GM19395 (cell line): ENCODE results near the gene APOC3.
A peak's percentile ranks its signal among the peaks of the same experiment; 100 is the strongest.

Source experiments
- ATAC-seq: cut with Tn5 transposase; IDR thresholded peaks from one replicate; pipeline ENCODE4 v1.9.1; 2021; ENCODE audit warnings: mild to moderate bottlenecking, moderate library complexity; ENCODE audit not compliant: unreplicated experiment

APOC3 gene

GRCh38 chr11:116843661-116844060 is 14.0 kb downstream of the APOC3 start:
- no peak for ATAC-seq

GRCh38 chr11:116844722-116845121 is 15.0 kb downstream of the APOC3 start:
- no peak for ATAC-seq

DNA sequence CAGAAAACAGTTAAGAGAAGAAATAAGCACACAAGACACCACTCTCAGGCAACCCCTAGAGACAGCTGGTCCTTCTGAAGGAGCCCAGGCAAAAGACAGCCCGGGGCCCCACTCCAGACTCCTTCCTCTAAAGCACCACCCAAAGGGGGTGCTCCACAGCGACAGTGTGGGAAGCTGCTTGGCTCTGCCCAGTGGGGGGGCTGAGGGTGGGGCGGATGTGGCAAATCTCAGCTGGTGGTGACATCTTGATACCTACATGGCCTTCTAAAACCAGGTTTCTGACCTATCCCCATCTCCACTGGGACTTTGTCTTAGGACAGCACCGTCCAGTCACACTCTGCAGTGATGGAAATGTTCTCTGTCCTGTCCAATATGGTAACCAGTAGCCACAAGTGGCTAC is 17.9 kb downstream of the APOC3 start:
- ATAC-seq = no peak

DNA sequence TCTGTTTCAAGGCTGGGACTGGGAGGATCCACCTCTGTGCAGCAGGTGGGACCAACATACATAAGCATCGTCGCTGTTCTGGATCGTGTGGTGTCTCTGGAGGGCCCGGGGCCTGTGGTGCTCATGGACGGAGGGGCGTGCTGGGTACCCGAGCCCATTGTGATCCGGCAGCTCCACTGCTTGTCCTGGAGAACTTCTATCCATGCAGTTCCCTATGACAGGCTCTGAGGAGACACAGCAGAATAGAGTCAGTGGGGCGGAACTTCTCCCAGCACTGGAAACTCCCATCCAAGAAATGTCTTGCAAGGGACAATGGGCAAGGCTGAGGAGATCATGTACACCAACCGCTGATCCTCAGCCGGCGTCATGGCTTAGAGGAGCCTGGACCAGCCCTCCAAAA is 19.4 kb downstream of the APOC3 start:
- ATAC-seq = no peak

DNA sequence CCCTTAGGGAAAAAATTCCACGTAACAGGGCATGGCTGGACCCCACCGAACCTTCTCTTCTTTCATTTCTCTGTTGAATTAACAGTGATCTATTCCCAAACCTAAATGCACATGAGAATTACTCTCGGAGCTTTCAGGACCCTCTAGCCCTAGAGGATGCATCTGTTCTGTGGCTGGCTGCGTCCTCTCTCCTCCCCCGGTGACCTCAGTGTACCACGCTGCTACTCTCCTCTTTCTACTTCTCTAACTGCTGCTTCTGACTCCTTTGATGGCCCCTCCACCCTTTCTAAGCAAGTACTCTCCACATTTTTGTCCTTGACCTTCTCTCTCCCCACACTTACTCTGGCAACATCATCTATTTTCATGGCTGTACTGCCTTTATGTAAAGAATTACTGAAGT is 19.8 kb downstream of the APOC3 start:
- no peak for ATAC-seq

- ATAC-seq = no peak
Observed at GRCh38 chr11:116851626-116852025, 21.9 kb downstream of the APOC3 start.

GRCh38 chr11:116852261-116853031 is 22.7 kb downstream of the APOC3 start:
- no peak for ATAC-seq

- peak; percentile 95 for ATAC-seq
Observed at GRCh38 chr11:116853461-116854073, 23.9 kb downstream of the APOC3 start.

DNA sequence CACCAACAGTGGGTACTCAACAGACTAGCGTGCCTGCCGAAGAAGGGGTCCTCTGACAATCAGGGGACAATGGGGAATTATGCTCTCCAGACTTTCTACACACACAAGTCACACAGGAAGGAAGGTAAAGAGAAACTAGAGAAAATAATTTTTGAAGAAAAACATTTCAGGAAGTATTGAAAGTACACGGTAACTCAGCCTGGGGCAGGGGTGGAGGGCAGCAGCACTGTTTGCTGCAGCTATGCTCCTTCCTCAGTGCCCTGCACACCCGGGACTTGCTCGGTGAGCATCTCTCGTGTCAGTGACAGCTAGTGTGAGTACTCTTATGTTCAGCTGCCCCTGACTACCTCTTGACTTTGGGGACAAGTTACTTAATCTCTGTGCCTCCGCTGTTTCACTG is 25.7 kb downstream of the APOC3 start:
- ATAC-seq = no peak

GRCh38 chr11:116856423-116856822 is 26.7 kb downstream of the APOC3 start:
- ATAC-seq = no peak

DNA sequence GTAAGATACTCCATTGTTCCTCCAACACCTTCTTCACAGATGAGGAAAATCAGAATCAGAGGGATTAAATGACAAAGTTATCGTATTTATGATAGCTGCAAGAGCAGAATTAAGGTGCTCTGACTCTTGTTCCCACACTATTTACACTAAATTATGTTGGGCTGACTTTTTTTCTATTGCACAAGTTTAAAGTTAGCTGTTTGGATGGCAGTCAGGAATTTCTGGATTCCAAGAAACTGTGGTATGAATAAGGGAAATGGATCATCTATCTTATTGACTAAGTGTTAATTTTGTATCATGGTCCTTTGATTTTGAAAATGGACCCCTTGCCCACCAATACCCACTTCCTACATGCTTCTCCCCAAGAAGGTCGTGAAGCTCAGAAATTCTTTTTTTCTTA is 27.6 kb downstream of the APOC3 start:
- ATAC-seq = no peak

- no peak for ATAC-seq
Observed at GRCh38 chr11:116857936-116858335, 28.2 kb downstream of the APOC3 start.

DNA sequence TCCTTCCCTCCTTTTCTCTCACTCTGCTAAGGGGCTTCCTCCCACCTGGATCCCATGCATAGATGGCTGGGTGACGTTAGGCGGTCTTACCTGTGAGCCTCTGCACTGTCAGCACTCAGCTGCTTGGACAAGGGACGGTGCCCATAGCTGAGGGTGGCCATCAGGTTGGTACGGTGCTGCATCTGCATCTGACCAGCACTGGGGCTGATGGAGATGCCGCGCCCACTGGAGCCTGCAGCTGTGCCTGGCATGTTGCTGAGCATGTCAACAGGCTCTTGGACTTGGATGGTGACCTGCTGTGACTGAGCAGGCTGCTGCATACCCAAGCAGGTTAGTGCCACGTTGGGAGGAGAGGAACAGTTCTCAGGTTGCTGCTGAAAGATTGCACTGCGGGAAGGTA is 29.5 kb downstream of the APOC3 start:
- no peak for ATAC-seq

DNA sequence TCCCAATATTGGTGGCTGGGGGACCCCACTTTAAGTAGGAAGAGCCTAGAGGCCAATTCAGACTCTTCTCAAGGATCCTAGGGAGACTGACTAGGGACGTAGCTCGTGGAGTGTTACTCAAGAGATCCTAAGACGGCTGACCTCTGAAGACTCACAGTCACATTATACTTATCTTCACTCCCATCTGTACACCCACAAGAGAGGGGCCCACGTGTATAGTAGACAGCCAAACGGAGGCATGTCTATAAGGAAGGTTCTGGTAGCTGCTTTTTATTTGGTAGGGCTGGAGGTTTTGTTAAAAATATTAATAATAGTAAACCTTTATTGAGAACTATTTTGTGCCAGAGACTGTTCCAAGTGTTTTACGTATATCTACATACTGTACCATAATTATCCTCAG is 30.6 kb downstream of the APOC3 start:
- ATAC-seq = no peak

- ATAC-seq = no peak
Observed at GRCh38 chr11:116861539-116861938, 31.8 kb downstream of the APOC3 start.

DNA sequence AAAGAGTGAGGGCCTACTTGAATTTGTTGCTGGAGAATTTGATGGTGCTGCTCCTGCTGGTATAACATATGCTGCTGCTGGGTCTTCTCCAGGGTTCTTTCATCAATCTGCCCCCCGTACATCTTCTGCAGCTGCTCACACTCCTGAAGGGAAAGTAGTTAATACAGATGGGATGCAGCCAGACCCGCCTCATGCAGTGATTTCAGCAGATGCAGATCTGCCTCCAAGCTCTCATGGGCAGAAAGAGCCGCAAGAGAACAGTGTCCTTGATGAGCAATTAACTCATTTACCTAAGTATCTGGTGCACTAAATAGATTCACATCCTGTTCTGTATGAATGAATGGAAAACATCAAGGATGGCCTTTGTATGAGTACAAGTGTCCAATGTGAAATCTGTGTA is 32.5 kb downstream of the APOC3 start:
- ATAC-seq = no peak

DNA sequence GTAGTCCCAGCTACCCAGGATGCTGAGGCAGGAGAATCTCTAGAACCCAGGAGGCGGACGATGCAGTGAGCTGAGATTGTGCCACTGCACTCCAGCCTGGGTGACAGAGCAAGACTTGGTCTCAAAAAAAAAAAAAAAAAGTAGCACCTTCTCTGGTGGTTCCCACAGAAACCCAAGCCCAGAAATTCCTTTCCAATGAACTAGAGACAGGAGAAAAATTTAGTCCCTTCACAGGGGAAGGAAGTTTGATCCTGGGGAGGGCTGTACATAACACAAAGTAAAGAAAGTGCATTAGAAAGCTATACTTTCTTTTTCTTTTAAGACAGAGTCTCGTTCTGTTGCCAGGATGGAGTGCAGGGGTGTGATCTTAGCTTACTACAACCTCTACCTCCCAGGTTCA is 33.2 kb downstream of the APOC3 start:
- no peak for ATAC-seq

DNA sequence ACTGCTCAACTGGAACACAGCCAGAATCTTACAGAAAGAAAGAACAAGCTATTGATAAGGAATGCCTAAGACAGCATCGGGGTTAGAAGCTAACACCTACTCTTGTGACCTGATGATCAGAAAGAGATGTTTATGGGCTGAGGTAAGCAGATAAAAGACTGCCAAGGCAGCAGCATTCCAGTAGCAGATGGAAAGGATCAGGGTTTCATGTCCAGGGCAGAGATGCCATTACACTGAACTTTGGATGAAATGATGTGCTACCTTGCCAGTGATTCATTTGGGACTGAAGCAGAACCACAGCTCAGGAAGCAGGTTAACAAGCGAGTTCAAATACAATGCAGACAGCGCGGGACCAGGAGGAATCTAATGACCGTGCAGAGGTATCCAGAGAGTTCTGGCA is 34.8 kb downstream of the APOC3 start:
- no peak for ATAC-seq

DNA sequence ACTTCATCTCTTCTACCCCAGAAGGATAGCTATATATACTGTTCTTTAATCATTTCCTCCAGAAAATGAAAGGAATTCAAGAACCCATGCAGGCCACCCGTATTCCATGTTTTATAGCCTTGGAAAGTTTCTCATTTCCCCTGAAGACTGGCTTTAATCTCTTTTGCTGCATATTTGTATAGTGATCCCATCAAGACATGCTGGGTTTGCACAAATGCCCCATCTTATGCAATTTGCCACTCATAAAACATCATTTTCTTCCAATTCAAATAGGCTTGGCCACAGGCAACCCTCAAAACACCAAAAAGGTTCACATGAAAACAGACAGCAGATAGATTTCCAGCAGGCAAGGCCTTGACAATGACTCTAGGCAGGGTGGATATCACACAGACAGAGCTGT is 36.0 kb downstream of the APOC3 start:
- ATAC-seq = no peak

DNA sequence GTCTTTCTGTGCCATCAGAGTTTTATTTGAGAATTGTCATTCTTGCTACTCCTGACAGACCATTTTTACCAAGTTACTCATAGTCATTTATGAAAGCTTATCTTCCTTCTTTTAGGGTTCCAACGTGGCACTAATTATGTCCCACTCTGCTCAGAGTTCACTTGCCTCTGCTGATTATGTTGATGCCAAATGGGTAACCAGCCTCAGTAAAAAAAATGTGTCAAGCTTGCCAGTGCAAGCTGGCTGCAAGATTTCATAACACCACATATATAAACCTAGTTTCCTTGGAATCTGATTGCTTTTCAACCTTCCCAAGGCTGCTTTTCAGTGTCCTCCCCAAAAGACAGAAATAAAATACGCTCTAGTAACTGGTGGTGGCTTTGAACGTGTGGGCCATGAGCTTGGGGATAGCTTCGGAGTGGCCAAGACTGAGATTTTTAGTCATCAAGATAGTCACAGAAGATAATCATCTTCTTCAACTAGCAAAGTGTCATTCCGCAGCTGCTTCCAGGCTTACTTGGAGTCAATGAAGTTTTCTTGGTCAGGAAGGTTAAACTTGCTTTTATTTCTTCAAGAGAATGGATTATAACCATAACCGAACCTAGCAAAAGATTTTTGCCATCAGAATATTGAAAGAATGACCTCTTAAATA is 37.2 kb downstream of the APOC3 start:
- no peak for ATAC-seq

DNA sequence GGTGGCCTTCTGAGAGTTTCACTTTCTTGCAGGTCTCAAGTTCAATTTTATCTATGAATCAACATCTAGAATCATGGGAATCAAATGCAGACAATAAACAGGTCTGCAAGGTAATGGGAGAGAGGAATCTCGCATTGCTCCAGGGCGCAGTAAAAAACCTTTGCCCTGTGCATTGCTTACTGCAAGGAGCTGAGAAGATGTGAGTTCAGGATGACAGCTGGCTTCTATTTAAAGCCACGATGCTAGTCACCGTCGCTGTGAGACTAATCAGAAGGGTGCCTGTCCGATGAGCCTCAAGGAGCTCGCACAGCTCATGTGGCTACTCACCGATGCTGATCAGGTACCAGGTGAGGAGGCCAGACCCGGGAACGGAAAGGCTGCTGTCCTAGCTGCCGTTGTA is 37.9 kb downstream of the APOC3 start:
- no peak for ATAC-seq

- no peak for ATAC-seq
Observed at GRCh38 chr11:116868066-116868465, 38.4 kb downstream of the APOC3 start.
